ENCODE measurements around the gene CEP152. TPM values are rescaled to one million over a fixed set of nuclear protein-coding genes. Genes with fewer than 3 reads are reported as not detected.

CEP152 gene, protein sequence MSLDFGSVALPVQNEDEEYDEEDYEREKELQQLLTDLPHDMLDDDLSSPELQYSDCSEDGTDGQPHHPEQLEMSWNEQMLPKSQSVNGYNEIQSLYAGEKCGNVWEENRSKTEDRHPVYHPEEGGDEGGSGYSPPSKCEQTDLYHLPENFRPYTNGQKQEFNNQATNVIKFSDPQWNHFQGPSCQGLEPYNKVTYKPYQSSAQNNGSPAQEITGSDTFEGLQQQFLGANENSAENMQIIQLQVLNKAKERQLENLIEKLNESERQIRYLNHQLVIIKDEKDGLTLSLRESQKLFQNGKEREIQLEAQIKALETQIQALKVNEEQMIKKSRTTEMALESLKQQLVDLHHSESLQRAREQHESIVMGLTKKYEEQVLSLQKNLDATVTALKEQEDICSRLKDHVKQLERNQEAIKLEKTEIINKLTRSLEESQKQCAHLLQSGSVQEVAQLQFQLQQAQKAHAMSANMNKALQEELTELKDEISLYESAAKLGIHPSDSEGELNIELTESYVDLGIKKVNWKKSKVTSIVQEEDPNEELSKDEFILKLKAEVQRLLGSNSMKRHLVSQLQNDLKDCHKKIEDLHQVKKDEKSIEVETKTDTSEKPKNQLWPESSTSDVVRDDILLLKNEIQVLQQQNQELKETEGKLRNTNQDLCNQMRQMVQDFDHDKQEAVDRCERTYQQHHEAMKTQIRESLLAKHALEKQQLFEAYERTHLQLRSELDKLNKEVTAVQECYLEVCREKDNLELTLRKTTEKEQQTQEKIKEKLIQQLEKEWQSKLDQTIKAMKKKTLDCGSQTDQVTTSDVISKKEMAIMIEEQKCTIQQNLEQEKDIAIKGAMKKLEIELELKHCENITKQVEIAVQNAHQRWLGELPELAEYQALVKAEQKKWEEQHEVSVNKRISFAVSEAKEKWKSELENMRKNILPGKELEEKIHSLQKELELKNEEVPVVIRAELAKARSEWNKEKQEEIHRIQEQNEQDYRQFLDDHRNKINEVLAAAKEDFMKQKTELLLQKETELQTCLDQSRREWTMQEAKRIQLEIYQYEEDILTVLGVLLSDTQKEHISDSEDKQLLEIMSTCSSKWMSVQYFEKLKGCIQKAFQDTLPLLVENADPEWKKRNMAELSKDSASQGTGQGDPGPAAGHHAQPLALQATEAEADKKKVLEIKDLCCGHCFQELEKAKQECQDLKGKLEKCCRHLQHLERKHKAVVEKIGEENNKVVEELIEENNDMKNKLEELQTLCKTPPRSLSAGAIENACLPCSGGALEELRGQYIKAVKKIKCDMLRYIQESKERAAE (N-terminal part only)
- total RNA-seq, result 10.1 and 14.8 TPM in 2 replicates

GRCh38 chr15:48810414-48811324 is at the start of gene CEP152:
CEP152 (minus strand) TSS chr15:48811069; CDS start chr15:48805649, 5,420 bp downstream.

Other genes with a start within 250 kb of the CEP152 start
- gene FBN1, start 165.4 kb downstream of the CEP152 start, total RNA-seq, result 887 and 1,012 TPM in 2 replicates
- 291 and 455 TPM in 2 replicates for gene EID1, start 67.1 kb upstream of the CEP152 start, total RNA-seq
- gene SHC4, start 152.8 kb upstream of the CEP152 start, total RNA-seq, result 2.0 and 3.0 TPM in 2 replicates
- 39.7 and 53.8 TPM in 2 replicates for gene SECISBP2L, start 235.4 kb upstream of the CEP152 start, total RNA-seq

Measured in smooth muscle cell of trachea (primary cell).